ENCODE data around the gene CACNA1G. TPM values are rescaled to one million over a fixed set of nuclear protein-coding genes. Genes with fewer than 3 reads are reported as not detected.

The CACNA1G gene
- total RNA-seq, 1 experiment from 2014 or later, result 6.7 TPM

- Mint-ChIP-seq H3K9me3 (no peaks in the 10 kb centered on the region), H3K4me1 (no peaks in the 10 kb centered on the region), H3K27ac (no peak overlapping the region), H3K36me3 (no peaks in the 10 kb centered on the region), H3K4me3 (no peak overlapping the region), H3K27me3 (ENCODE audit: low read depth) (no peaks in the 10 kb centered on the region; the same call in 1 of the 2 replicates)
- DNase-seq (ENCODE audit: low spot score), result no peak
- no peak for ATAC-seq
- TF ChIP-seq AFF4 (CRISPR knock-in tag; IDR thresholded peaks at IDR 0.05; ENCODE audit: borderline replicate concordance), result no peak
- TF ChIP-seq ZNF671 (CRISPR knock-in tag; IDR thresholded peaks at IDR 0.05), result no peak
- no peak for TF ChIP-seq ZNF512 (CRISPR knock-in tag; IDR thresholded peaks at IDR 0.05; ENCODE audit: borderline replicate concordance)
- TF ChIP-seq ZNF263 (CRISPR knock-in tag; IDR thresholded peaks at IDR 0.05; ENCODE audit: low read depth), result no peak
- no peak for TF ChIP-seq HMGA2 (CRISPR knock-in tag; IDR thresholded peaks at IDR 0.05)
- TF ChIP-seq ZNF532 (CRISPR knock-in tag; IDR thresholded peaks at IDR 0.05; ENCODE audit: borderline replicate concordance), result no peak
- no peak for TF ChIP-seq PREB (CRISPR knock-in tag; IDR thresholded peaks at IDR 0.05; ENCODE audit: borderline replicate concordance)
- no peak for TF ChIP-seq PRRX2 (CRISPR knock-in tag; IDR thresholded peaks at IDR 0.05)
- TF ChIP-seq FOXJ3 (CRISPR knock-in tag; IDR thresholded peaks at IDR 0.05; ENCODE audit: borderline replicate concordance), result no peak
- no peak for TF ChIP-seq ZBTB43 (CRISPR knock-in tag; IDR thresholded peaks at IDR 0.05)
- POLR2A ChIA-PET, result no interaction called here
- CTCF ChIA-PET, result interaction anchor here (1.2 to 2.1 kb wide), 2 partner anchors 45 to 50 kb away, joined by 3 to 11 read pairs; no protein-coding TSS in a partner anchor
Measured at GRCh38 chr17:50675627-50676026, 115.1 kb downstream of the CACNA1G start.
